A549 (cell line): ENCODE measurements around the gene CACNA1H. TPM values are rescaled to one million over a fixed set of nuclear protein-coding genes. Genes with fewer than 3 reads are reported as not detected.

ENCODE experiments used
- ATAC-seq, 2 experiments: fragments of 200-7000 bp in 1 of 2; fragments of >200 bp in 1 of 2; cut with Nextera tagmentation in 1 of 2; cut with Tn5 transposase in 1 of 2; 3 replicates each; pipeline versions ENCODE4 v1.8.0 to v1.9.1; 2018 to 2020; ENCODE audit warnings: mild to moderate bottlenecking in 1 of 2, moderate library complexity in 1 of 2
- CTCF ChIA-PET: fragments of 300-600 bp; sonication (Branson Sonifier 250); formaldehyde crosslinking; extraction: SDS; loops from one replicate; lab custom pipeline; 2021; ENCODE audit warnings: antibody characterized with exemption, inconsistent platforms; lab: Yijun Ruan, JAX
- POLR2A ChIA-PET: fragments of 350-600 bp; formaldehyde crosslinking; extraction: SDS; loops from one replicate; lab custom pipeline; 2021; ENCODE audit warnings: antibody characterized with exemption, inconsistent platforms; lab: Yijun Ruan, JAX
- DNase-seq, 2 experiments: peaks; one replicate each; pipeline versions ENCODE4 v3.0.0 to v3.0.0-alpha.2; 2011 to 2016; ENCODE audit warnings: low read depth in 1 of 2, low spot score in 1 of 2
- FAIRE-seq: peaks from 2 replicates; lab custom pipeline; 2011; peaks lifted over from hg19 to GRCh38; lab: Jason Lieb, UNC
- H3K27ac ChIP-seq, 2 experiments: fragments of >200 bp; sonication (Bioruptor Twin); formaldehyde crosslinking; 3 replicates each; pipeline ENCODE4 v1.5.1; 2016 to 2017
- H3K4me1 ChIP-seq: fragments of >200 bp; sonication (Bioruptor Twin); formaldehyde crosslinking; 3 replicates; pipeline ENCODE4 v1.6.1; 2016
- H3K4me2 ChIP-seq: fragments of >200 bp; sonication (Bioruptor Twin); formaldehyde crosslinking; 3 replicates; pipeline ENCODE4 v1.6.1; 2016
- H3K4me3 ChIP-seq: fragments of >200 bp; sonication (Bioruptor Twin); formaldehyde crosslinking; 3 replicates; pipeline ENCODE4 v1.5.1; 2016
- H3K9me3 ChIP-seq: fragments of >200 bp; sonication (Bioruptor Twin); formaldehyde crosslinking; 3 replicates; pipeline ENCODE4 v1.6.1; 2016
- CEBPB ChIP-seq, 2 experiments: fragments of >200 bp in 1 of 2; sonication (Bioruptor Twin) in 1 of 2; formaldehyde crosslinking in 1 of 2; IDR thresholded peaks; 2 replicates each; pipeline ENCODE4 v1.6.1; 2012 to 2016
- CTCF ChIP-seq: fragments of >200 bp; sonication (Bioruptor Twin); formaldehyde crosslinking; IDR thresholded peaks from 3 replicates; pipeline ENCODE4 v1.5.1; 2016
- EHF ChIP-seq: fragments of 250-450 bp; sonication (Bioruptor Pico); IDR thresholded peaks from 2 replicates; pipeline ENCODE4 v1.5.0; 2020; ENCODE audit warnings: mild to moderate bottlenecking
- ELK1 ChIP-seq: fragments of 150-350 bp; IDR thresholded peaks from 2 replicates; pipeline ENCODE4 v1.6.1; 2014; ENCODE audit warnings: low read depth, mild to moderate bottlenecking, low read length
- FOSL2 ChIP-seq, 2 experiments: fragments of 450-650 bp in 1 of 2; fragments of >200 bp in 1 of 2; sonication (Bioruptor Twin) in 1 of 2; formaldehyde crosslinking; IDR thresholded peaks; 2 replicates each; pipeline versions ENCODE4 v1.5.0 to v1.6.1; 2016 to 2020; ENCODE audit warnings: mild to moderate bottlenecking in 1 of 2, moderate library complexity in 1 of 2
- HOXB5 ChIP-seq: fragments of 250-450 bp; sonication (Bioruptor Pico); IDR thresholded peaks from 2 replicates; pipeline ENCODE4 v1.5.0; 2020; ENCODE audit warnings: mild to moderate bottlenecking, moderate library complexity
- MAFK ChIP-seq: fragments of 450-650 bp; IDR thresholded peaks from 2 replicates; pipeline ENCODE4 v1.6.1; 2014; ENCODE audit not compliant: partially characterized antibody
- MAX ChIP-seq: IDR thresholded peaks from 2 replicates; pipeline ENCODE4 v1.6.1; 2012
- MYC ChIP-seq: IDR thresholded peaks from 2 replicates; pipeline ENCODE4 v1.6.1; 2012; ENCODE audit warnings: mild to moderate bottlenecking, inconsistent platforms, low read length, improper control_type of control experiment, borderline replicate concordance
- RAD21 ChIP-seq, 2 experiments: fragments of >200 bp in 1 of 2; sonication (Bioruptor Twin) in 1 of 2; formaldehyde crosslinking in 1 of 2; IDR thresholded peaks in 1 of 2; conservative IDR thresholded peaks in 1 of 2; 2 replicates in 1 of 2; 3 replicates in 1 of 2; pipeline ENCODE4 v1.6.1; 2012 to 2018; ENCODE audit warnings: inconsistent platforms in 1 of 2
- WGBS: methylation state at CpG from one replicate; pipeline ENCODE4 v1.1.6; 2017; ENCODE audit errors: missing lambda C conversion rate; 5-methylcytosine and 5-hydroxymethylcytosine counted together
- polyA plus RNA-seq, 4 experiments: library from polyadenylated mRNA; depleted of rRNA in 3 of 4; stranded (reverse); fragments of >200 nt; fragmentation: RNase III in 1 of 4; extraction: RNeasy Plus Mini Kit Qiagen cat#74134 plus additional on column Dnase treatment in 1 of 4; gene quantifications; 2 replicates in 3 of 4; 3 replicates in 1 of 4; pipeline ENCODE4 v1.2.3, GENCODE V29; 2011 to 2017
- TF ChIP-seq, protein P1 (sequence below): fragments of 200-600 bp; sonication (generic); IDR thresholded peaks from 2 replicates; pipeline ENCODE4 v1.6.1; 2016; ENCODE audit warnings: antibody characterized with exemption, mild to moderate bottlenecking, moderate library complexity
- TF ChIP-seq, protein P2 (sequence below): fragments of >200 bp; sonication (Bioruptor Twin); formaldehyde crosslinking; IDR thresholded peaks from 2 replicates; pipeline ENCODE4 v1.6.1; 2016

CACNA1H gene
- polyA plus RNA-seq, 2 of the 4 experiments (the other 2 are of a cell fraction): 7.2 to 15.8 TPM

GRCh38 chr16:1129106-1129960 is 23.6 kb upstream of the CACNA1H start:
- no peak for FAIRE-seq
- no peak overlapping the region for H3K4me3 ChIP-seq
- POLR2A ChIA-PET: no interaction called here
- H3K9me3 ChIP-seq: no peaks in the 10 kb centered on the region
- ATAC-seq: no peak
- DNase-seq: no peak
- no peak overlapping the region for H3K27ac ChIP-seq
- WGBS: 86% methylated on average over 35 of the region's 48 CpGs
- CTCF ChIA-PET: no interaction called here
- TF ChIP-seq MYC (no peak), HOXB5 (CRISPR knock-in tag) (no peak), RAD21 (conservative IDR thresholded peaks at IDR 0.05 in 1 of 2, IDR thresholded peaks at IDR 0.05 in 1 of 2) (no peak), MAX (no peak), CTCF (no peak)
- TF ChIP-seq, all 56 proteins: peak for 0
- no peak overlapping the region for H3K4me2 ChIP-seq
- peaks cover 2% of the 10 kb centered on the region; the same call in 1 of the 3 replicates for H3K4me1 ChIP-seq

- POLR2A ChIA-PET: no interaction called here
- FAIRE-seq (no peak), DNase-seq (no peak), ATAC-seq (no peak)
- CTCF ChIA-PET: interaction anchor here (1.1 to 1.4 kb wide), 2 partner anchors 75 to 127 kb away, joined by 3 read pairs; no protein-coding TSS in a partner anchor
- peaks cover 12% of the 10 kb centered on the region for H3K4me1 ChIP-seq
- H3K9me3 ChIP-seq: no peaks in the 10 kb centered on the region
- H3K4me3 ChIP-seq: no peak overlapping the region
- TF ChIP-seq MAFK: no peak
- no peak for TF ChIP-seq ELK1
- no peak for TF ChIP-seq CEBPB (IDR thresholded peaks at IDR 0.05)
- TF ChIP-seq, protein P1, sequence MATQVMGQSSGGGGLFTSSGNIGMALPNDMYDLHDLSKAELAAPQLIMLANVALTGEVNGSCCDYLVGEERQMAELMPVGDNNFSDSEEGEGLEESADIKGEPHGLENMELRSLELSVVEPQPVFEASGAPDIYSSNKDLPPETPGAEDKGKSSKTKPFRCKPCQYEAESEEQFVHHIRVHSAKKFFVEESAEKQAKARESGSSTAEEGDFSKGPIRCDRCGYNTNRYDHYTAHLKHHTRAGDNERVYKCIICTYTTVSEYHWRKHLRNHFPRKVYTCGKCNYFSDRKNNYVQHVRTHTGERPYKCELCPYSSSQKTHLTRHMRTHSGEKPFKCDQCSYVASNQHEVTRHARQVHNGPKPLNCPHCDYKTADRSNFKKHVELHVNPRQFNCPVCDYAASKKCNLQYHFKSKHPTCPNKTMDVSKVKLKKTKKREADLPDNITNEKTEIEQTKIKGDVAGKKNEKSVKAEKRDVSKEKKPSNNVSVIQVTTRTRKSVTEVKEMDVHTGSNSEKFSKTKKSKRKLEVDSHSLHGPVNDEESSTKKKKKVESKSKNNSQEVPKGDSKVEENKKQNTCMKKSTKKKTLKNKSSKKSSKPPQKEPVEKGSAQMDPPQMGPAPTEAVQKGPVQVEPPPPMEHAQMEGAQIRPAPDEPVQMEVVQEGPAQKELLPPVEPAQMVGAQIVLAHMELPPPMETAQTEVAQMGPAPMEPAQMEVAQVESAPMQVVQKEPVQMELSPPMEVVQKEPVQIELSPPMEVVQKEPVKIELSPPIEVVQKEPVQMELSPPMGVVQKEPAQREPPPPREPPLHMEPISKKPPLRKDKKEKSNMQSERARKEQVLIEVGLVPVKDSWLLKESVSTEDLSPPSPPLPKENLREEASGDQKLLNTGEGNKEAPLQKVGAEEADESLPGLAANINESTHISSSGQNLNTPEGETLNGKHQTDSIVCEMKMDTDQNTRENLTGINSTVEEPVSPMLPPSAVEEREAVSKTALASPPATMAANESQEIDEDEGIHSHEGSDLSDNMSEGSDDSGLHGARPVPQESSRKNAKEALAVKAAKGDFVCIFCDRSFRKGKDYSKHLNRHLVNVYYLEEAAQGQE: no peak
- no peak for TF ChIP-seq FOSL2 (IDR thresholded peaks at IDR 0.05)
- TF ChIP-seq FOSL2 (CRISPR knock-in tag; IDR thresholded peaks at IDR 0.05): no peak
- TF ChIP-seq, all 56 proteins: peak for 0
- Histone ChIP-seq H3K27ac (no peak overlapping the region), H3K4me2 (no peak overlapping the region)
- WGBS: 86% methylated on average over 7 of the region's 8 CpGs
Observed at GRCh38 chr16:1130382-1130781, 22.5 kb upstream of the CACNA1H start.

- Histone ChIP-seq H3K27ac (no peak overlapping the region), H3K4me3 (no peak overlapping the region), H3K9me3 (no peaks in the 10 kb centered on the region), H3K4me2 (no peak overlapping the region), H3K4me1 (peaks cover 12% of the 10 kb centered on the region)
- whole genome bisulfite sequencing: 91% methylated on average over 17 of the region's 35 CpGs
- no peak for DNase-seq
- ATAC-seq: no peak
- CTCF ChIA-PET: interaction anchor here (1.4 kb wide), 1 partner anchor 76 kb away, joined by 3 read pairs; no protein-coding TSS in a partner anchor
- POLR2A ChIA-PET: no interaction called here
- TF ChIP-seq, protein P2, sequence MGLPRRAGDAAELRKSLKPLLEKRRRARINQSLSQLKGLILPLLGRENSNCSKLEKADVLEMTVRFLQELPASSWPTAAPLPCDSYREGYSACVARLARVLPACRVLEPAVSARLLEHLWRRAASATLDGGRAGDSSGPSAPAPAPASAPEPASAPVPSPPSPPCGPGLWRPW: no peak
- TF ChIP-seq EHF (CRISPR knock-in tag) (no peak), CTCF (no peak), ELK1 (no peak)
- no peak for FAIRE-seq
Observed at GRCh38 chr16:1131378-1131994, 21.4 kb upstream of the CACNA1H start.
